Memory B cell (primary cell): ENCODE results near the gene PLXNB1.

Experiments used
- ATAC-seq: fragments of 150-1000 bp; cut with Tn5 transposase; 2 replicates; pipeline ENCODE4 v1.10.0; 2021; ENCODE audit warnings: low read depth, mild to moderate bottlenecking, moderate library complexity
- DNase-seq, 2 donors: peaks; one replicate each; pipeline ENCODE4 v3.0.0; 2022; ENCODE audit warnings: low spot score in 2 of 2
- H3K27ac Mint-ChIP-seq: one replicate; pipeline ENCODE4 v1.8.0; 2022; ENCODE audit warnings: mild to moderate bottlenecking, moderate library complexity, mixed read lengths
- H3K27me3 Mint-ChIP-seq: one replicate; pipeline ENCODE4 v1.8.0; 2022; ENCODE audit warnings: mixed read lengths
- H3K36me3 Mint-ChIP-seq: one replicate; pipeline ENCODE4 v1.8.0; 2022; ENCODE audit warnings: mild to moderate bottlenecking, mixed read lengths
- H3K4me1 Mint-ChIP-seq: one replicate; pipeline ENCODE4 v1.8.0; 2022; ENCODE audit warnings: mixed read lengths
- H3K4me3 Mint-ChIP-seq: one replicate; pipeline ENCODE4 v1.8.0; 2022; ENCODE audit warnings: mild to moderate bottlenecking, moderate library complexity, mixed read lengths
- H3K9me3 Mint-ChIP-seq: one replicate; pipeline ENCODE4 v1.8.0; 2022; ENCODE audit warnings: mixed read lengths

The PLXNB1 gene

GRCh38 chr3:48414376-48415250 is 15.3 kb downstream of the PLXNB1 start:
- Mint-ChIP-seq H3K9me3 (no peaks in the 10 kb centered on the region), H3K36me3 (no peaks in the 10 kb centered on the region), H3K4me1 (no peaks in the 10 kb centered on the region), H3K27me3 (peaks cover 2% of the 10 kb centered on the region), H3K27ac (no peak overlapping the region), H3K4me3 (no peak overlapping the region)
- DNase-seq (no peak), ATAC-seq (no peak)

- H3K4me3 Mint-ChIP-seq, result no peak overlapping the region
- H3K27me3 Mint-ChIP-seq, result peaks cover 2% of the 10 kb centered on the region
- no peaks in the 10 kb centered on the region for H3K36me3 Mint-ChIP-seq
- DNase-seq (no peak), ATAC-seq (peak; percentile 57)
- H3K27ac Mint-ChIP-seq, result no peak overlapping the region
- no peaks in the 10 kb centered on the region for H3K4me1 Mint-ChIP-seq
- no peaks in the 10 kb centered on the region for H3K9me3 Mint-ChIP-seq
Measured at GRCh38 chr3:48413611-48414010, 16.3 kb downstream of the PLXNB1 start.

DNA sequence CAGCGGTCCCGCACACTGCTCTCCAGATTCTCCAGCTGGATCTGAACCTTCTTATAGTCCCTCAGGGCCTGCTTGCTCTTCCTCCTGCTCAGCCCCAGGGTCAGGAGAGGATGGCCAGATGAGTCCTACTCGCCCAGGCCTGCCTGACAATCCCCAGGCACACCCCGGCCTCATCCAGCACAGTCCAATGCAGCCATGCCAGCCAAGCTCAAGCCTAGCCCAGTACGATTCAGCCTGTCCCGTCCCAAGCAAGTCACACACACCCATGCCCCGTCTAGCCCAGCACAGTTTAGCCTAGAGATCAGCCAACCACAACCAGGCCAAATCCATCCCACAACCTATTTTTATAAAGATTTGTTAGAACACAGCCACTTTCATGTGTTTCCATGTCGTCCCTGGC is 16.8 kb downstream of the PLXNB1 start:
- DNase-seq (no peak), ATAC-seq (no peak)
- Mint-ChIP-seq H3K27ac (no peak overlapping the region), H3K36me3 (no peaks in the 10 kb centered on the region), H3K4me1 (no peaks in the 10 kb centered on the region), H3K4me3 (no peak overlapping the region), H3K27me3 (peaks cover 2% of the 10 kb centered on the region), H3K9me3 (no peaks in the 10 kb centered on the region)

GRCh38 chr3:48412375-48413001 is 17.4 kb downstream of the PLXNB1 start:
- peaks cover 2% of the 10 kb centered on the region for H3K27me3 Mint-ChIP-seq
- no peaks in the 10 kb centered on the region for H3K36me3 Mint-ChIP-seq
- ATAC-seq, result no peak
- no peak for DNase-seq
- H3K4me1 Mint-ChIP-seq, result no peaks in the 10 kb centered on the region
- H3K9me3 Mint-ChIP-seq, result no peaks in the 10 kb centered on the region
- no peak overlapping the region for H3K4me3 Mint-ChIP-seq
- H3K27ac Mint-ChIP-seq, result no peak overlapping the region

DNA sequence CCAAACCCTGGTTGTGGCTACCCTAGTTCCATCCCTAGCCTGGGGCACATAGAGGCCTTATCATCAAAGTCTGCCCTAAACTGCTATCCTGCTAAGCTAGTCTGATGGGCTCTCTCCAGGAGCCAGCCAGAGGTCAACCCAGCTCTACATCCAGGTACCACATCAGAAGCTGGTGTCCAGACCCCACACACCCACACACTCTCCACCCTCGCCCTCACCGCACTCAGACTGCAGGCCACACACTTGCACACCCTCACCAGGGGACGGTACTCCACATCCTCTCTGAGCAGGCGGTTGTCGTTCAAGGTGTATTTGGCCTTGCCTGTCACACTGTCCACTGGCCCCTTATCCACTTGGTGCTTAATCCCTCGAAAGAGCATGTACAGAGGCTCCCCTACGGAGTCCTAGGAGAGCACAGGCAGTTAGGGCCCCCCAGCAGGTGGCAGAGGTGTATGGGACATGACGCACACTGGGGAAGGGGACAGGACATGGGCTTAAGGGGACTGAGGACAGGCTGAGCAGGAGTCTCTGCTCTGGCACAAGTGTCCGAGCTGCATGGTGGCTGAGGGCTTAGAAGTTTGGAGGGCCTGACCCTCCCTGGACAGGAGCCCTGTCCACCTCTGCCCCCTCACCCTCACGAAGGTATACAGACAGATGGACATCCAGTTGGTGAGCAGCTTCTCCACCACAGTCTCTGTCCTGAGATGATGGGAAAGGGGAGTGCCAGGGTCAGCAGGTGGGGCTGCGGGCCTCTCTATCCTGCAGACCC is 18.1 kb downstream of the PLXNB1 start:
- no peak for ATAC-seq
- H3K4me1 Mint-ChIP-seq, result no peaks in the 10 kb centered on the region
- no peak overlapping the region for H3K4me3 Mint-ChIP-seq
- no peak for DNase-seq
- no peaks in the 10 kb centered on the region for H3K9me3 Mint-ChIP-seq
- H3K27me3 Mint-ChIP-seq, result peaks cover 2% of the 10 kb centered on the region
- no peaks in the 10 kb centered on the region for H3K36me3 Mint-ChIP-seq
- no peak overlapping the region for H3K27ac Mint-ChIP-seq

- no peaks in the 10 kb centered on the region for H3K4me1 Mint-ChIP-seq
- no peaks in the 10 kb centered on the region for H3K36me3 Mint-ChIP-seq
- DNase-seq (no peak), ATAC-seq (no peak)
- peaks cover 2% of the 10 kb centered on the region for H3K27me3 Mint-ChIP-seq
- no peaks in the 10 kb centered on the region for H3K9me3 Mint-ChIP-seq
- no peak overlapping the region for H3K4me3 Mint-ChIP-seq
- H3K27ac Mint-ChIP-seq, result no peak overlapping the region
Measured at GRCh38 chr3:48411041-48411588, 18.8 kb downstream of the PLXNB1 start.

GRCh38 chr3:48410205-48411040 is 19.5 kb downstream of the PLXNB1 start:
- H3K4me3 Mint-ChIP-seq, result no peak overlapping the region
- no peaks in the 10 kb centered on the region for H3K4me1 Mint-ChIP-seq
- ATAC-seq, result no peak
- no peaks in the 10 kb centered on the region for H3K9me3 Mint-ChIP-seq
- DNase-seq, result no peak
- H3K27ac Mint-ChIP-seq, result no peak overlapping the region
- peaks cover 2% of the 10 kb centered on the region for H3K27me3 Mint-ChIP-seq
- H3K36me3 Mint-ChIP-seq, result no peaks in the 10 kb centered on the region

DNA sequence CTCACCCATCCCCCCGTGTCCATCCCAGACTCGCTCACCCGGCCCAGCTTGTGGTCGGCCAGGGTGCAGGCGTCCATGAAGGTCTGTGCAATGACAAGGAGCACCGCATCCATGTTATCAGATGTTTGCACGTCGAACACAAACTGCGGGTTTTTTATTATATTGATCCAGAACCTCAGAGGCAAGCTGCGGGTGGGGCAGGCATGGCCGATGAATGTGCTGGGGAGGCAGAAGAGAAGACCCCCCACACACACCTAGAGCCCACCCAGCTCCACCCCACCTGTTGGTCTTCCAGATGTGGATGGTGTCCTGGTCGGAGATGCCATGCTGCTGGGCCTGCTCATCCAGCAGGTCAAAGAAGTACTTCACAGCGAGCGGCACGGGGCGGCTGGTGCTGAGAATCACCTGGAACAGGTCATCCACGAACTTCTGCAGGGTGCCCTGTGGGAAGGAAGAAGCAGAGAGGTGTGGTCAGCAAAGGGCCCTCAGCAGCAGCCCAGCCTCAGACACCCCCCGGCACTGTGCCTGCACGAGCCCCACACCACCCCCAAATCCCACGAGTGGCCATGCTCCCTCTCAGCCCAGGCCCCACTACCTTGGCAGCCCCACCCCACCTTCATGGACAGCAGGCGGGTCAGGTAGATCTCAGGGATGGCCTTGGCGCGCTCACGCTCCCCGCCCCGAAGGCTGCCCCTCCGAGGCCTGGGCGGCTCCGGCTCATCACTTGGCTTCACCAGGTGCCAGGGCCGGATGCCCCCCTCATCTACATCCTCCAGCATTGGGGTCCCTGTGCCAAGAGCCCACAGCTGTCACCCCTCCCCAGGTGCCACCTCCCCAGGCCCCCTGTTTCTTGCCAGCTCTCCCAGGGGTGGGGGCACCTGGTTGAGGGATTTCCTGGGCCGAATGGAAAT is 20.3 kb downstream of the PLXNB1 start:
- Mint-ChIP-seq H3K27me3 (peaks cover 2% of the 10 kb centered on the region), H3K36me3 (no peaks in the 10 kb centered on the region), H3K4me1 (no peaks in the 10 kb centered on the region), H3K4me3 (no peak overlapping the region), H3K9me3 (no peaks in the 10 kb centered on the region), H3K27ac (no peak overlapping the region)
- ATAC-seq (no peak), DNase-seq (no peak)

- Mint-ChIP-seq H3K36me3 (no peaks in the 10 kb centered on the region), H3K27me3 (no peaks in the 10 kb centered on the region), H3K27ac (no peak overlapping the region), H3K9me3 (no peaks in the 10 kb centered on the region), H3K4me3 (no peak overlapping the region), H3K4me1 (no peaks in the 10 kb centered on the region)
- DNase-seq, result no peak
- ATAC-seq, result no peak
Measured at GRCh38 chr3:48408823-48409281, 21.0 kb downstream of the PLXNB1 start.

GRCh38 chr3:48407542-48408099 is 22.3 kb downstream of the PLXNB1 start:
- H3K27ac Mint-ChIP-seq, result no peak overlapping the region
- DNase-seq, result no peak
- no peaks in the 10 kb centered on the region for H3K27me3 Mint-ChIP-seq

DNA sequence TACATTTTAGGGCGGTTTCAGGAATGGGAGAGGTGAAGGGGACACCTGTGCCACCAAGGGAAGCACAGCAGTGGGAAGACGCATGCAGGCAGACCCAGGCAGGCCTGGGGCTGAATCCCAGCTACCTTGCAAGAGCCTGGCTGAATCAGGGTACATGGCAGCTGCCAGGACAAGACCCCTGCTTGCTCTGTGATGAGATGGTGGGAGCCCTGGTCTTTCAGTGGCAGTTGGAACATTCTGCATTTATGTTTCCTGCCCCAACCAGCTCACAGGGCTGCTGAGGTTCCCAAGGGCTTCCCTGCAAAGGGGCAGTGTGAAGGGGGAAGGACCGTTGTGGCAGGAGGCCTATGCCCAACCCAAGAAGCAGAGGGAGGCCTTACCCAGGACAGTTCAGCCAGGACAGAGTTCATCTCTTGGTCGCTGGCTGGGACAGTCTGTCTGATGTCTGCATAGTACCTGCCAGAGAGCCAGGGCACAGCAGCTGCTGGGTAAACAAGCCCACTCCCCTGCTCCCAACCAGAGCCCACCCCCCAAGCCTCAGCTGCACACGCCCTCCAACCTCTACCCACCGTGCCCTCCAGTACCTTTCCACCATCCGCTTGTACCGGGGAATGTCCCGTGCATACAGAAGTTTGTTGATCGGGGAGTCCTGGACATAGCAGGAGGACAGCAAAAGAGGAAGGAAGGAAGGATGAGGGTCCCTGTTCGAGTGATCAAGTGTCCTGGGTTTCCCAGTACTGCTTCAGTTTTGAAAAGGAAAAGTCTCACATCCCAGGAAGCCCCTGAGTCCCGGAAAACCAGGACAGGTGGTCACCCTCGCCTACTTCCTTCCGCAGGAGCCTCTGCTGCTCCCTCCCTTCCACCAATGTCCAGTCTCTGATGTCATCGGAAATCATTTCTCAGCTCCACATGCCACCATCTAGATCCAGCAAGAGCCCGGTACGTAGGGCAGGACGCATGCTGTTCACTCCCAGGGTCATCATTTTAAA is 23.1 kb downstream of the PLXNB1 start:
- H3K27me3 Mint-ChIP-seq, result no peaks in the 10 kb centered on the region
- H3K27ac Mint-ChIP-seq, result no peak overlapping the region
- no peaks in the 10 kb centered on the region for H3K4me1 Mint-ChIP-seq
- H3K9me3 Mint-ChIP-seq, result no peaks in the 10 kb centered on the region
- ATAC-seq, result no peak
- no peak overlapping the region for H3K4me3 Mint-ChIP-seq
- DNase-seq, result no peak
- H3K36me3 Mint-ChIP-seq, result no peaks in the 10 kb centered on the region

More at GRCh38 chr3:48407542-48408099, 22.3 kb downstream of the PLXNB1 start:
- Mint-ChIP-seq H3K36me3 (no peaks in the 10 kb centered on the region), H3K4me1 (no peaks in the 10 kb centered on the region), H3K4me3 (no peak overlapping the region), H3K9me3 (no peaks in the 10 kb centered on the region)
- no peak for ATAC-seq
